Fibroblast of lung (primary cell): ENCODE results near the gene ZDHHC20. TPM values are rescaled to one million over a fixed set of nuclear protein-coding genes. Genes with fewer than 3 reads are reported as not detected.

Source experiments
- DNase-seq, 2 donors: peaks; one replicate each; pipeline versions ENCODE4 v3.0.0 to v3.0.0-alpha.2; 2010; ENCODE audit warnings: low read depth in 2 of 2
- H2AFZ ChIP-seq: 2 replicates; pipeline ENCODE4 v1.5.1; 2012; ENCODE audit warnings: low read length, control low read depth, inconsistent platforms
- H3K27ac ChIP-seq: 2 replicates; pipeline ENCODE4 v1.5.1; 2011; ENCODE audit warnings: low read length, control low read depth; ENCODE audit not compliant: insufficient read depth
- H3K27me3 ChIP-seq: 2 replicates; pipeline ENCODE4 v1.5.1; 2011; ENCODE audit warnings: mild to moderate bottlenecking, low read length; ENCODE audit not compliant: control insufficient read depth, insufficient read depth
- H3K36me3 ChIP-seq: 2 replicates; pipeline ENCODE4 v1.5.1; 2011; ENCODE audit warnings: low read length; ENCODE audit not compliant: control insufficient read depth, insufficient read depth
- H3K4me1 ChIP-seq: 2 replicates; pipeline ENCODE4 v1.5.1; 2011; ENCODE audit warnings: low read length; ENCODE audit not compliant: control insufficient read depth, insufficient read depth; ENCODE audit errors: extremely low read depth
- H3K4me2 ChIP-seq: 2 replicates; pipeline ENCODE4 v1.5.1; 2011; ENCODE audit warnings: low read length, control low read depth; ENCODE audit not compliant: insufficient read depth; ENCODE audit errors: extremely low read depth
- H3K4me3 ChIP-seq, 4 experiments: fragments of 200-600 bp in 1 of 4; sonication (generic) in 1 of 4; replicated peaks in 1 of 4; 2 replicates each; pipeline ENCODE4 v1.5.1; 2011 to 2016; ENCODE audit warnings: low read length in 4 of 4, low read depth in 3 of 4, mild to moderate bottlenecking in 3 of 4, control low read depth in 2 of 4, inconsistent platforms in 1 of 4, mixed read lengths in 1 of 4; ENCODE audit not compliant: insufficient read depth in 1 of 4; ENCODE audit errors: control extremely low read depth in 1 of 4
- H3K79me2 ChIP-seq: 2 replicates; pipeline ENCODE4 v1.5.1; 2012; ENCODE audit warnings: mild to moderate bottlenecking, low read length, inconsistent platforms; ENCODE audit not compliant: control insufficient read depth, insufficient read depth
- H3K9ac ChIP-seq: 2 replicates; pipeline ENCODE4 v1.5.1; 2011; ENCODE audit warnings: mild to moderate bottlenecking, low read length, control low read depth; ENCODE audit not compliant: insufficient read depth
- H3K9me3 ChIP-seq: 2 replicates; pipeline ENCODE4 v1.5.1; 2012; ENCODE audit warnings: low read depth, low read length; ENCODE audit not compliant: control insufficient read depth, insufficient read depth
- H4K20me1 ChIP-seq: 2 replicates; pipeline ENCODE4 v1.5.1; 2011; ENCODE audit warnings: low read length; ENCODE audit not compliant: control insufficient read depth, insufficient read depth; ENCODE audit errors: extremely low read depth
- EZH2 ChIP-seq: IDR thresholded peaks from 2 replicates; pipeline ENCODE4 v1.5.1; 2012; ENCODE audit warnings: low read length, control low read depth, mild to moderate bottlenecking; ENCODE audit errors: missing control alignments
- polyA plus RNA-seq, 2 donors: library from polyadenylated mRNA; depleted of rRNA in 1 of 2; stranded (reverse) in 1 of 2; unstranded in 1 of 2; fragments of >200 nt; gene quantifications; 2 replicates each; pipeline ENCODE4 v1.2.1, GENCODE V29; 2011 to 2012; ENCODE audit warnings: missing spikeins in 1 of 2
- total RNA-seq: library from RNA; depleted of rRNA; stranded (reverse); fragments of >200 nt; gene quantifications from 2 replicates; pipeline ENCODE4 v1.2.1, GENCODE V29; 2014
- TF ChIP-seq, protein P1 (sequence below), 2 donors: IDR thresholded peaks in 1 of 2; conservative IDR thresholded peaks in 1 of 2; 1 replicate in 1 of 2; 2 replicates in 1 of 2; pipeline ENCODE4 v1.5.1; 2011 to 2012; ENCODE audit warnings: low read length in 2 of 2, control low read depth in 1 of 2, inconsistent platforms in 1 of 2, low read depth in 1 of 2, mild to moderate bottlenecking in 1 of 2

The ZDHHC20 gene
- total and polyA plus RNA-seq, 2 donors (not counting 1 experiment from before 2014, with no cell fraction given), result 69.3 to 81.6 TPM

- no peaks in the 10 kb centered on the region for H3K79me2 ChIP-seq
- H3K27ac ChIP-seq, result no peak overlapping the region
- H4K20me1 ChIP-seq, result no peaks in the 10 kb centered on the region
- peak; percentile 65 to 87 for DNase-seq
- H3K4me3 ChIP-seq, result peak overlapping the region; percentile 32 to 48 (median 39)
- no peaks in the 10 kb centered on the region for H3K36me3 ChIP-seq
- no peaks in the 10 kb centered on the region for H3K9me3 ChIP-seq
- H3K9ac ChIP-seq, result no peak overlapping the region
- H3K4me2 ChIP-seq, result peak overlapping the region; percentile 90
- H3K4me1 ChIP-seq, result no peaks in the 10 kb centered on the region
- peak overlapping the region; percentile 72 for H2AFZ ChIP-seq
- H3K27me3 ChIP-seq, result no peaks in the 10 kb centered on the region
- TF ChIP-seq, protein P1, sequence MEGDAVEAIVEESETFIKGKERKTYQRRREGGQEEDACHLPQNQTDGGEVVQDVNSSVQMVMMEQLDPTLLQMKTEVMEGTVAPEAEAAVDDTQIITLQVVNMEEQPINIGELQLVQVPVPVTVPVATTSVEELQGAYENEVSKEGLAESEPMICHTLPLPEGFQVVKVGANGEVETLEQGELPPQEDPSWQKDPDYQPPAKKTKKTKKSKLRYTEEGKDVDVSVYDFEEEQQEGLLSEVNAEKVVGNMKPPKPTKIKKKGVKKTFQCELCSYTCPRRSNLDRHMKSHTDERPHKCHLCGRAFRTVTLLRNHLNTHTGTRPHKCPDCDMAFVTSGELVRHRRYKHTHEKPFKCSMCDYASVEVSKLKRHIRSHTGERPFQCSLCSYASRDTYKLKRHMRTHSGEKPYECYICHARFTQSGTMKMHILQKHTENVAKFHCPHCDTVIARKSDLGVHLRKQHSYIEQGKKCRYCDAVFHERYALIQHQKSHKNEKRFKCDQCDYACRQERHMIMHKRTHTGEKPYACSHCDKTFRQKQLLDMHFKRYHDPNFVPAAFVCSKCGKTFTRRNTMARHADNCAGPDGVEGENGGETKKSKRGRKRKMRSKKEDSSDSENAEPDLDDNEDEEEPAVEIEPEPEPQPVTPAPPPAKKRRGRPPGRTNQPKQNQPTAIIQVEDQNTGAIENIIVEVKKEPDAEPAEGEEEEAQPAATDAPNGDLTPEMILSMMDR (conservative IDR thresholded peaks at IDR 0.05 in 1 of 2, IDR thresholded peaks at IDR 0.05 in 1 of 2; ENCODE audit: low read depth in 1 of 2, low read length in 2 of 2), result peak; percentile 45
- no peak for TF ChIP-seq EZH2
These were observed 20.0 kb upstream of the ZDHHC20 start for GRCh38 chr13:21478881-21479808.

GRCh38 chr13:21476893-21477472, 17.9 kb upstream of the ZDHHC20 start:
- Histone ChIP-seq H3K4me3 (peak overlapping the region; percentile 4 to 58 (median 39)), H3K79me2 (no peaks in the 10 kb centered on the region), H3K4me1 (no peaks in the 10 kb centered on the region), H4K20me1 (no peaks in the 10 kb centered on the region), H3K27ac (no peak overlapping the region), H2AFZ (peak overlapping the region; percentile 66), H3K27me3 (no peaks in the 10 kb centered on the region), H3K9me3 (no peaks in the 10 kb centered on the region), H3K4me2 (peak overlapping the region; percentile 51), H3K36me3 (no peaks in the 10 kb centered on the region), H3K9ac (no peak overlapping the region)
- DNase-seq, result peak; percentile 71 to 84
- TF ChIP-seq, protein P1 (conservative IDR thresholded peaks at IDR 0.05 in 1 of 2, IDR thresholded peaks at IDR 0.05 in 1 of 2; ENCODE audit: low read depth in 1 of 2, low read length in 2 of 2), result peak; percentile 96 to 99
- no peak for TF ChIP-seq EZH2

- Histone ChIP-seq H4K20me1 (no peaks in the 10 kb centered on the region), H3K36me3 (no peaks in the 10 kb centered on the region), H3K9me3 (no peaks in the 10 kb centered on the region), H2AFZ (no peak overlapping the region), H3K9ac (no peak overlapping the region), H3K27me3 (no peaks in the 10 kb centered on the region), H3K4me3 (no peak overlapping the region), H3K4me2 (no peak overlapping the region), H3K79me2 (no peaks in the 10 kb centered on the region), H3K27ac (no peak overlapping the region), H3K4me1 (no peaks in the 10 kb centered on the region)
- no peak for DNase-seq
- TF ChIP-seq EZH2, result no peak
- TF ChIP-seq, protein P1 (conservative IDR thresholded peaks at IDR 0.05 in 1 of 2, IDR thresholded peaks at IDR 0.05 in 1 of 2; ENCODE audit: low read depth in 1 of 2, low read length in 2 of 2), result no peak
These were observed 16.0 kb upstream of the ZDHHC20 start for GRCh38 chr13:21475115-21475514.
